H9 (cell line): ENCODE measurements around the gene BUB3. TPM values are rescaled to one million over a fixed set of nuclear protein-coding genes. Genes with fewer than 3 reads are reported as not detected.

Experiments used
- DNase-seq: peaks from one replicate; pipeline ENCODE4 v3.0.0-alpha.2; 2017
- H2AFZ ChIP-seq: one replicate; pipeline ENCODE4 v1.6.1; 2013; ENCODE audit warnings: mild to moderate bottlenecking, low read length, control low read depth, moderate library complexity
- H2AK5ac ChIP-seq: 2 replicates; pipeline ENCODE4 v1.6.1; 2013; ENCODE audit warnings: low read length, control low read depth, mixed read lengths; ENCODE audit not compliant: insufficient read length
- H2BK120ac ChIP-seq: one replicate; pipeline ENCODE4 v1.6.1; 2013; ENCODE audit warnings: low read depth, mild to moderate bottlenecking, low read length, control low read depth, inconsistent platforms; ENCODE audit not compliant: poor library complexity, severe bottlenecking
- H2BK12ac ChIP-seq: 2 replicates; pipeline ENCODE4 v1.6.1; 2013; ENCODE audit warnings: low read length, control low read depth, mixed read lengths, low read depth; ENCODE audit not compliant: insufficient read length
- H2BK15ac ChIP-seq: 2 replicates; pipeline ENCODE4 v1.6.1; 2013; ENCODE audit warnings: low read depth, low read length, control low read depth
- H2BK20ac ChIP-seq: one replicate; pipeline ENCODE4 v1.6.1; 2013; ENCODE audit warnings: low read depth, mild to moderate bottlenecking, low read length, control low read depth, inconsistent platforms; ENCODE audit not compliant: poor library complexity, severe bottlenecking
- H2BK5ac ChIP-seq: 2 replicates; pipeline ENCODE4 v1.6.1; 2013; ENCODE audit warnings: low read length, control low read depth, mixed read lengths; ENCODE audit not compliant: insufficient read length
- H3K14ac ChIP-seq: 2 replicates; pipeline ENCODE4 v1.6.1; 2013; ENCODE audit warnings: low read length, control low read depth; ENCODE audit not compliant: insufficient read depth
- H3K18ac ChIP-seq: 2 replicates; pipeline ENCODE4 v1.6.1; 2013; ENCODE audit warnings: low read depth, mild to moderate bottlenecking, mixed read lengths, low read length, control low read depth; ENCODE audit not compliant: insufficient read length
- H3K23ac ChIP-seq: 2 replicates; pipeline ENCODE4 v1.6.1; 2013; ENCODE audit warnings: low read length, control low read depth, mixed read lengths, low read depth; ENCODE audit not compliant: insufficient read length
- H3K23me2 ChIP-seq: 2 replicates; pipeline ENCODE4 v1.6.1; 2013; ENCODE audit warnings: low read depth, mild to moderate bottlenecking, mixed read lengths, low read length, control low read depth; ENCODE audit not compliant: insufficient read length, poor library complexity, severe bottlenecking
- H3K27ac ChIP-seq: 2 replicates; pipeline ENCODE4 v1.5.1; 2013; ENCODE audit warnings: low read length, control low read depth, mixed read lengths, low read depth; ENCODE audit not compliant: insufficient read length
- H3K27me3 ChIP-seq: 2 replicates; pipeline ENCODE4 v1.6.1; 2013; ENCODE audit warnings: low read length, control low read depth, inconsistent platforms; ENCODE audit not compliant: insufficient read depth
- H3K4ac ChIP-seq: 2 replicates; pipeline ENCODE4 v1.6.1; 2013; ENCODE audit warnings: low read depth, mild to moderate bottlenecking, control low read depth, inconsistent platforms, low read length, moderate library complexity
- H3K4me1 ChIP-seq: 2 replicates; pipeline ENCODE4 v1.6.1; 2013; ENCODE audit warnings: low read length, control low read depth, inconsistent platforms; ENCODE audit not compliant: insufficient read depth
- H3K4me2 ChIP-seq: 2 replicates; pipeline ENCODE4 v1.6.1; 2013; ENCODE audit warnings: low read length, control low read depth, mixed read lengths; ENCODE audit not compliant: insufficient read length, insufficient read depth
- H3K56ac ChIP-seq: 2 replicates; pipeline ENCODE4 v1.6.1; 2013; ENCODE audit warnings: low read depth, mild to moderate bottlenecking, mixed read lengths, low read length, control low read depth; ENCODE audit not compliant: insufficient read length
- H3K79me1 ChIP-seq: 2 replicates; pipeline ENCODE4 v1.6.1; 2013; ENCODE audit warnings: low read depth, mild to moderate bottlenecking, moderate library complexity, low read length, control low read depth, inconsistent platforms; ENCODE audit not compliant: insufficient read depth, poor library complexity, severe bottlenecking
- H3K79me2 ChIP-seq: 2 replicates; pipeline ENCODE4 v1.6.1; 2013; ENCODE audit warnings: low read length, control low read depth, inconsistent platforms; ENCODE audit not compliant: insufficient read depth
- H3K9ac ChIP-seq: 2 replicates; pipeline ENCODE4 v1.6.1; 2013; ENCODE audit warnings: low read length, control low read depth, mixed read lengths; ENCODE audit not compliant: insufficient read length; ENCODE audit errors: extremely low read depth
- H3K9me3 ChIP-seq: one replicate; pipeline ENCODE4 v1.6.1; 2013; ENCODE audit warnings: low read depth, low read length, inconsistent platforms; ENCODE audit not compliant: control insufficient read depth
- H3T11ph ChIP-seq: one replicate; pipeline ENCODE4 v1.6.1; 2013; ENCODE audit warnings: mild to moderate bottlenecking, low read length, control low read depth, inconsistent platforms
- H4K20me1 ChIP-seq: one replicate; pipeline ENCODE4 v1.6.1; 2013; ENCODE audit not compliant: control insufficient read depth, insufficient read length, insufficient read depth
- H4K5ac ChIP-seq: 2 replicates; pipeline ENCODE4 v1.6.1; 2013; ENCODE audit warnings: low read depth, mild to moderate bottlenecking, mixed read lengths, low read length, control low read depth; ENCODE audit not compliant: insufficient read length
- H4K8ac ChIP-seq: replicated peaks from 2 replicates; pipeline ENCODE4 v1.6.1; 2013; ENCODE audit warnings: low read length, control low read depth, mixed read lengths, low read depth; ENCODE audit not compliant: insufficient read length
- H4K91ac ChIP-seq: 2 replicates; pipeline ENCODE4 v1.6.1; 2013; ENCODE audit warnings: low read depth, mild to moderate bottlenecking, moderate library complexity, mixed read lengths, low read length, control low read depth; ENCODE audit not compliant: insufficient read length
- H3K27ac Mint-ChIP-seq, 3 experiments: 2 replicates in 2 of 3; 3 replicates in 1 of 3; pipeline ENCODE4 v1.8.0; 2020 to 2021; ENCODE audit warnings: mixed read lengths in 3 of 3, mild to moderate bottlenecking in 1 of 3, moderate library complexity in 1 of 3
- H3K27me3 Mint-ChIP-seq: 2 replicates; pipeline ENCODE4 v1.8.0; 2021; ENCODE audit warnings: low read depth, mild to moderate bottlenecking, moderate library complexity, mixed read lengths
- H3K36me3 Mint-ChIP-seq, 3 experiments: 2 replicates in 2 of 3; 3 replicates in 1 of 3; pipeline ENCODE4 v1.8.0; 2020 to 2021; ENCODE audit warnings: low read depth in 3 of 3, mixed read lengths in 3 of 3; ENCODE audit not compliant: insufficient read depth in 1 of 3
- H3K4me1 Mint-ChIP-seq, 2 experiments: 2 replicates each; pipeline ENCODE4 v1.8.0; 2020; ENCODE audit warnings: mixed read lengths in 2 of 2
- H3K4me3 Mint-ChIP-seq, 2 experiments: 2 replicates in 1 of 2; 3 replicates in 1 of 2; pipeline ENCODE4 v1.8.0; 2020 to 2021; ENCODE audit warnings: mild to moderate bottlenecking in 2 of 2, mixed read lengths in 2 of 2, moderate library complexity in 1 of 2
- H3K9me3 Mint-ChIP-seq, 2 experiments: 2 replicates in 1 of 2; 3 replicates in 1 of 2; pipeline ENCODE4 v1.8.0; 2020; ENCODE audit warnings: mild to moderate bottlenecking in 2 of 2, mixed read lengths in 2 of 2, moderate library complexity in 1 of 2
- WGBS: extraction: QIAGEN DNeasy Blood & Tissue Kit; methylation state at CpG from one replicate; pipeline ENCODE4 v1.1.7; 2013; ENCODE audit warnings: missing lambda C conversion rate, low lambda C conversion rate, mixed read lengths; ENCODE audit not compliant: insufficient read length; ENCODE audit errors: extremely low coverage; 5-methylcytosine and 5-hydroxymethylcytosine counted together
- total RNA-seq: library from RNA; stranded (reverse); gene quantifications from 2 replicates; pipeline ENCODE4 v1.2.1, GENCODE V29; 2021
- TF ChIP-seq, protein P1 (sequence below): fragments of 200-600 bp; sonication (generic); conservative IDR thresholded peaks from 3 replicates; pipeline ENCODE4 v1.8.0; 2021; ENCODE audit warnings: antibody characterized with exemption, mild to moderate bottlenecking

Gene BUB3
- total RNA-seq, 1 experiment from 2014 or later: 200 TPM

DNA sequence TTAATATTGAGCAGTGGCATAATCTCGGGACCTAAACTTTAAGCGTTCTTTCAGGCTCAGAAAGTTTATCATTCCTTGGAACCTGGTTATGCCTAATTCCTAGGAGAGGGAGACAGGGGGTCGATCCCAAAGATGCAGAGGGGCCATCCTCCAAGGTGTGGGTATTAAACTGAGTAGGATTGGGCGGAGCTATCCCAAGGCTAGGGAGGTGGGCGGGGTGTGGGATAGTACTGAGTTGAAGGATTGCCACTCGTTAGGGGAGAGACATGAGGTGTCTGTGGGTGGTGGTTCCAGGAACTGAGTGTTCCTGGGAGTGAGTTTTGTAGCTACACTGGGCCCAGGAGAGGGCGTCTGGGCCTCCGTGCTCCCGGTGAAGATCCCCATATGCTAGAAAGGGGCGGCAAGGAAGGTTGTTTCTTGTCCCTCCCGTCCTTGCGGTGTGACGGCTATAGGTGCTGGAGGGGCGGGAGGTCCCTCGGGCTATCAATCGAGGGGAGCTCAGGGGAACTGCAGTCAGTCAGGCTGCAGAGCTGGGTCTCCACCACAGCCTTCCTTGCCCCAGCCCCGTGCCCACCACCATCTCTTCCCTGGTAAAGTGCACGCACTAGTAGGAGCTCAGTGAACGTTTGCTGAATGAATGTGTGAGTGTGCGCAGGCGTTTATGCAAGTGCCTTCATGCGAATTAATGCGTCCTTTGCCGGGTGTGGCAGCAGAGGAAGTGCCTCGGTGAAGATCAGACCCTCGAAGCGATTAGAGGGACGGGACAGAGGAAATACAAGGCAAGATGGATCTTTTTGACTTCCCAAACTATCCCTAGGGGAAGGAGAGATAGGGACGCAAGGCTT, 9.3 kb upstream of the BUB3 start:
- H3K79me1 ChIP-seq: no peaks in the 10 kb centered on the region
- H2BK20ac ChIP-seq: no peak overlapping the region
- H2BK12ac ChIP-seq: no peak overlapping the region
- peaks cover 18% of the 10 kb centered on the region for H3K23me2 ChIP-seq
- no peak overlapping the region for H3K27ac Mint-ChIP-seq
- H3K56ac ChIP-seq: no peak overlapping the region
- H2BK5ac ChIP-seq: no peak overlapping the region
- no peak overlapping the region for H2BK15ac ChIP-seq
- whole genome bisulfite sequencing: no CpG with 5 or more reads among the region's 29 CpGs
- peak; percentile 71 for DNase-seq
- H4K5ac ChIP-seq: no peak overlapping the region
- no peaks in the 10 kb centered on the region; a peak in 2 of 5 replicates for H3K9me3 Mint-ChIP-seq
- TF ChIP-seq, protein P1, sequence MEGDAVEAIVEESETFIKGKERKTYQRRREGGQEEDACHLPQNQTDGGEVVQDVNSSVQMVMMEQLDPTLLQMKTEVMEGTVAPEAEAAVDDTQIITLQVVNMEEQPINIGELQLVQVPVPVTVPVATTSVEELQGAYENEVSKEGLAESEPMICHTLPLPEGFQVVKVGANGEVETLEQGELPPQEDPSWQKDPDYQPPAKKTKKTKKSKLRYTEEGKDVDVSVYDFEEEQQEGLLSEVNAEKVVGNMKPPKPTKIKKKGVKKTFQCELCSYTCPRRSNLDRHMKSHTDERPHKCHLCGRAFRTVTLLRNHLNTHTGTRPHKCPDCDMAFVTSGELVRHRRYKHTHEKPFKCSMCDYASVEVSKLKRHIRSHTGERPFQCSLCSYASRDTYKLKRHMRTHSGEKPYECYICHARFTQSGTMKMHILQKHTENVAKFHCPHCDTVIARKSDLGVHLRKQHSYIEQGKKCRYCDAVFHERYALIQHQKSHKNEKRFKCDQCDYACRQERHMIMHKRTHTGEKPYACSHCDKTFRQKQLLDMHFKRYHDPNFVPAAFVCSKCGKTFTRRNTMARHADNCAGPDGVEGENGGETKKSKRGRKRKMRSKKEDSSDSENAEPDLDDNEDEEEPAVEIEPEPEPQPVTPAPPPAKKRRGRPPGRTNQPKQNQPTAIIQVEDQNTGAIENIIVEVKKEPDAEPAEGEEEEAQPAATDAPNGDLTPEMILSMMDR: peak; percentile 33; the same call in 2 of the 3 replicates
- H3K4me2 ChIP-seq: peak overlapping the region; percentile 30
- no peak overlapping the region for H3K27ac ChIP-seq
- H3K23ac ChIP-seq: no peak overlapping the region
- H3K79me2 ChIP-seq: no peaks in the 10 kb centered on the region
- H2AFZ ChIP-seq: no peak overlapping the region
- H3K9me3 ChIP-seq: no peaks in the 10 kb centered on the region
- H3K18ac ChIP-seq: no peak overlapping the region
- no peak overlapping the region for H2AK5ac ChIP-seq
- no peak overlapping the region for H3K9ac ChIP-seq
- H2BK120ac ChIP-seq: no peak overlapping the region
- no peak overlapping the region for H4K8ac ChIP-seq
- H4K91ac ChIP-seq: no peak overlapping the region
- peaks cover 90% of the 10 kb centered on the region for H3K27me3 ChIP-seq
- H3K27me3 Mint-ChIP-seq: peaks cover 99% of the 10 kb centered on the region
- H3K4me3 Mint-ChIP-seq: peak overlapping the region in 1 of 2 experiments; percentile 72; a peak in 3 of 5 replicates
- H3K4me1 Mint-ChIP-seq: peaks cover 32 to 62% of the 10 kb centered on the region in 2 experiments
- H4K20me1 ChIP-seq: no peaks in the 10 kb centered on the region
- no peak overlapping the region for H3K4ac ChIP-seq
- H3T11ph ChIP-seq: no peak overlapping the region
- H3K36me3 Mint-ChIP-seq: peaks cover 0 to 5% (median 0%) of the 10 kb centered on the region in 3 experiments; a peak in 2 of 7 replicates
- H3K14ac ChIP-seq: no peak overlapping the region
- no peaks in the 10 kb centered on the region; the same call in 1 of the 2 replicates for H3K4me1 ChIP-seq
